Measurements from ENCODE around the gene LNX1.

Gene LNX1

GRCh38 chr4:53598901-53599300 lies 7.6 kb upstream of the LNX1 start:
- no peak overlapping the region for H3K4me3 ChIP-seq (ENCODE audit: low read depth in 1 of 2, low read length in 2 of 2)
- H3K27ac ChIP-seq (ENCODE audit: low read depth, low read length): no peak overlapping the region
- H3K9me3 ChIP-seq (ENCODE audit: low read length): no peaks in the 10 kb centered on the region
- H3K4me1 ChIP-seq (ENCODE audit: insufficient read depth, low read length): no peaks in the 10 kb centered on the region
- H3K9ac ChIP-seq (ENCODE audit: low read length): no peak overlapping the region
- no peaks in the 10 kb centered on the region for H3K36me3 ChIP-seq (ENCODE audit: insufficient read depth, low read length)
- H3K27me3 ChIP-seq (ENCODE audit: control insufficient read depth in 1 of 2, insufficient read depth in 2 of 2, low read length in 2 of 2): no peaks in the 10 kb centered on the region

GRCh38 chr4:53598483-53598882 lies 7.2 kb upstream of the LNX1 start:
- H3K27ac ChIP-seq (ENCODE audit: low read depth, low read length): no peak overlapping the region
- H3K36me3 ChIP-seq (ENCODE audit: insufficient read depth, low read length): no peaks in the 10 kb centered on the region
- no peaks in the 10 kb centered on the region for H3K27me3 ChIP-seq (ENCODE audit: control insufficient read depth in 1 of 2, insufficient read depth in 2 of 2, low read length in 2 of 2)
- no peaks in the 10 kb centered on the region for H3K9me3 ChIP-seq (ENCODE audit: low read length)
- H3K9ac ChIP-seq (ENCODE audit: low read length): no peak overlapping the region
- no peak overlapping the region for H3K4me3 ChIP-seq (ENCODE audit: low read depth in 1 of 2, low read length in 2 of 2)
- no peaks in the 10 kb centered on the region for H3K4me1 ChIP-seq (ENCODE audit: insufficient read depth, low read length)

GRCh38 chr4:53596901-53597300 lies 5.6 kb upstream of the LNX1 start:
- Histone ChIP-seq H3K9me3 (ENCODE audit: low read length) (no peaks in the 10 kb centered on the region), H3K4me1 (ENCODE audit: insufficient read depth, low read length) (no peaks in the 10 kb centered on the region), H3K36me3 (ENCODE audit: insufficient read depth, low read length) (no peaks in the 10 kb centered on the region)

GRCh38 chr4:53595834-53596233 lies 4.5 kb upstream of the LNX1 start:
- Histone ChIP-seq H3K4me3 (ENCODE audit: low read depth in 1 of 2, low read length in 2 of 2) (no peak overlapping the region), H3K4me1 (ENCODE audit: insufficient read depth, low read length) (no peaks in the 10 kb centered on the region), H3K27me3 (ENCODE audit: control insufficient read depth in 1 of 2, insufficient read depth in 2 of 2, low read length in 2 of 2) (no peaks in the 10 kb centered on the region), H3K27ac (ENCODE audit: low read depth, low read length) (no peak overlapping the region), H3K9me3 (ENCODE audit: low read length) (no peaks in the 10 kb centered on the region), H3K36me3 (ENCODE audit: insufficient read depth, low read length) (no peaks in the 10 kb centered on the region), H3K9ac (ENCODE audit: low read length) (no peak overlapping the region)

More at GRCh38 chr4:53596901-53597300, 5.6 kb upstream of the LNX1 start:
- H3K4me3 ChIP-seq (ENCODE audit: low read depth in 1 of 2, low read length in 2 of 2): no peak overlapping the region
- H3K27ac ChIP-seq (ENCODE audit: low read depth, low read length): no peak overlapping the region
- no peak overlapping the region for H3K9ac ChIP-seq (ENCODE audit: low read length)
- H3K27me3 ChIP-seq (ENCODE audit: control insufficient read depth in 1 of 2, insufficient read depth in 2 of 2, low read length in 2 of 2): no peaks in the 10 kb centered on the region

- Histone ChIP-seq H3K36me3 (ENCODE audit: insufficient read depth, low read length) (no peaks in the 10 kb centered on the region), H3K27ac (ENCODE audit: low read depth, low read length) (no peak overlapping the region), H3K27me3 (ENCODE audit: control insufficient read depth in 1 of 2, insufficient read depth in 2 of 2, low read length in 2 of 2) (no peaks in the 10 kb centered on the region), H3K4me3 (ENCODE audit: low read depth in 1 of 2, low read length in 2 of 2) (no peak overlapping the region), H3K4me1 (ENCODE audit: insufficient read depth, low read length) (no peaks in the 10 kb centered on the region), H3K9ac (ENCODE audit: low read length) (no peak overlapping the region), H3K9me3 (ENCODE audit: low read length) (no peaks in the 10 kb centered on the region)
Measured at GRCh38 chr4:53595204-53595603, 3.9 kb upstream of the LNX1 start.

GRCh38 chr4:53593765-53594164 lies 2.5 kb upstream of the LNX1 start:
- H3K9me3 ChIP-seq (ENCODE audit: low read length): no peaks in the 10 kb centered on the region
- no peaks in the 10 kb centered on the region for H3K27me3 ChIP-seq (ENCODE audit: control insufficient read depth in 1 of 2, insufficient read depth in 2 of 2, low read length in 2 of 2)
- H3K4me1 ChIP-seq (ENCODE audit: insufficient read depth, low read length): no peaks in the 10 kb centered on the region
- no peak overlapping the region for H3K9ac ChIP-seq (ENCODE audit: low read length)
- H3K36me3 ChIP-seq (ENCODE audit: insufficient read depth, low read length): no peaks in the 10 kb centered on the region
- no peak overlapping the region for H3K4me3 ChIP-seq (ENCODE audit: low read depth in 1 of 2, low read length in 2 of 2)
- H3K27ac ChIP-seq (ENCODE audit: low read depth, low read length): no peak overlapping the region

- Histone ChIP-seq H3K27ac (ENCODE audit: low read depth, low read length) (no peak overlapping the region), H3K36me3 (ENCODE audit: insufficient read depth, low read length) (no peaks in the 10 kb centered on the region), H3K4me3 (ENCODE audit: low read depth in 1 of 2, low read length in 2 of 2) (no peak overlapping the region), H3K9me3 (ENCODE audit: low read length) (no peaks in the 10 kb centered on the region), H3K9ac (ENCODE audit: low read length) (no peak overlapping the region), H3K27me3 (ENCODE audit: control insufficient read depth in 1 of 2, insufficient read depth in 2 of 2, low read length in 2 of 2) (no peaks in the 10 kb centered on the region), H3K4me1 (ENCODE audit: insufficient read depth, low read length) (no peaks in the 10 kb centered on the region)
Measured at GRCh38 chr4:53592686-53593501, 1.6 kb upstream of the LNX1 start.

GRCh38 chr4:53592122-53592521 lies 836 bp upstream of the LNX1 start:
- Histone ChIP-seq H3K4me1 (ENCODE audit: insufficient read depth, low read length) (no peaks in the 10 kb centered on the region), H3K27me3 (ENCODE audit: control insufficient read depth in 1 of 2, insufficient read depth in 2 of 2, low read length in 2 of 2) (no peaks in the 10 kb centered on the region), H3K9ac (ENCODE audit: low read length) (no peak overlapping the region), H3K27ac (ENCODE audit: low read depth, low read length) (no peak overlapping the region), H3K9me3 (ENCODE audit: low read length) (no peaks in the 10 kb centered on the region), H3K4me3 (ENCODE audit: low read depth in 1 of 2, low read length in 2 of 2) (no peak overlapping the region), H3K36me3 (ENCODE audit: insufficient read depth, low read length) (no peaks in the 10 kb centered on the region)

GRCh38 chr4:53590187-53590586 lies 1.1 kb downstream of the LNX1 start:
- Histone ChIP-seq H3K9me3 (ENCODE audit: low read length) (no peaks in the 10 kb centered on the region), H3K4me3 (ENCODE audit: low read depth in 1 of 2, low read length in 2 of 2) (no peak overlapping the region), H3K27ac (ENCODE audit: low read depth, low read length) (no peak overlapping the region), H3K27me3 (ENCODE audit: control insufficient read depth in 1 of 2, insufficient read depth in 2 of 2, low read length in 2 of 2) (no peaks in the 10 kb centered on the region), H3K36me3 (ENCODE audit: insufficient read depth, low read length) (no peaks in the 10 kb centered on the region), H3K4me1 (ENCODE audit: insufficient read depth, low read length) (no peaks in the 10 kb centered on the region), H3K9ac (ENCODE audit: low read length) (no peak overlapping the region)

- no peak overlapping the region for H3K4me3 ChIP-seq (ENCODE audit: low read depth in 1 of 2, low read length in 2 of 2)
- no peaks in the 10 kb centered on the region for H3K36me3 ChIP-seq (ENCODE audit: insufficient read depth, low read length)
- no peaks in the 10 kb centered on the region for H3K4me1 ChIP-seq (ENCODE audit: insufficient read depth, low read length)
- no peak overlapping the region for H3K27ac ChIP-seq (ENCODE audit: low read depth, low read length)
- no peaks in the 10 kb centered on the region for H3K27me3 ChIP-seq (ENCODE audit: control insufficient read depth in 1 of 2, insufficient read depth in 2 of 2, low read length in 2 of 2)
- H3K9me3 ChIP-seq (ENCODE audit: low read length): no peaks in the 10 kb centered on the region
- H3K9ac ChIP-seq (ENCODE audit: low read length): no peak overlapping the region
Measured at GRCh38 chr4:53589511-53589910, 1.8 kb downstream of the LNX1 start.

GRCh38 chr4:53587135-53587534 lies 4.2 kb downstream of the LNX1 start:
- Histone ChIP-seq H3K27me3 (ENCODE audit: control insufficient read depth in 1 of 2, insufficient read depth in 2 of 2, low read length in 2 of 2) (no peaks in the 10 kb centered on the region), H3K9me3 (ENCODE audit: low read length) (no peaks in the 10 kb centered on the region), H3K36me3 (ENCODE audit: insufficient read depth, low read length) (no peaks in the 10 kb centered on the region), H3K4me1 (ENCODE audit: insufficient read depth, low read length) (no peaks in the 10 kb centered on the region), H3K9ac (ENCODE audit: low read length) (no peak overlapping the region), H3K4me3 (ENCODE audit: low read depth in 1 of 2, low read length in 2 of 2) (no peak overlapping the region), H3K27ac (ENCODE audit: low read depth, low read length) (no peak overlapping the region)

- Histone ChIP-seq H3K9ac (ENCODE audit: low read length) (no peak overlapping the region), H3K36me3 (ENCODE audit: insufficient read depth, low read length) (no peaks in the 10 kb centered on the region), H3K9me3 (ENCODE audit: low read length) (no peaks in the 10 kb centered on the region), H3K4me1 (ENCODE audit: insufficient read depth, low read length) (no peaks in the 10 kb centered on the region), H3K27me3 (ENCODE audit: control insufficient read depth in 1 of 2, insufficient read depth in 2 of 2, low read length in 2 of 2) (no peaks in the 10 kb centered on the region), H3K27ac (ENCODE audit: low read depth, low read length) (no peak overlapping the region), H3K4me3 (ENCODE audit: low read depth in 1 of 2, low read length in 2 of 2) (no peak overlapping the region)
Measured at GRCh38 chr4:53586121-53586816, 5.0 kb downstream of the LNX1 start.
